Measurements from ENCODE around the gene ACAT2.
"Not testable (repeated sequence)": the region's sequence is repeated elsewhere in the genome, so short reads cannot be mapped to it uniquely, and the experiment has no call there.

ACAT2 gene

DNA sequence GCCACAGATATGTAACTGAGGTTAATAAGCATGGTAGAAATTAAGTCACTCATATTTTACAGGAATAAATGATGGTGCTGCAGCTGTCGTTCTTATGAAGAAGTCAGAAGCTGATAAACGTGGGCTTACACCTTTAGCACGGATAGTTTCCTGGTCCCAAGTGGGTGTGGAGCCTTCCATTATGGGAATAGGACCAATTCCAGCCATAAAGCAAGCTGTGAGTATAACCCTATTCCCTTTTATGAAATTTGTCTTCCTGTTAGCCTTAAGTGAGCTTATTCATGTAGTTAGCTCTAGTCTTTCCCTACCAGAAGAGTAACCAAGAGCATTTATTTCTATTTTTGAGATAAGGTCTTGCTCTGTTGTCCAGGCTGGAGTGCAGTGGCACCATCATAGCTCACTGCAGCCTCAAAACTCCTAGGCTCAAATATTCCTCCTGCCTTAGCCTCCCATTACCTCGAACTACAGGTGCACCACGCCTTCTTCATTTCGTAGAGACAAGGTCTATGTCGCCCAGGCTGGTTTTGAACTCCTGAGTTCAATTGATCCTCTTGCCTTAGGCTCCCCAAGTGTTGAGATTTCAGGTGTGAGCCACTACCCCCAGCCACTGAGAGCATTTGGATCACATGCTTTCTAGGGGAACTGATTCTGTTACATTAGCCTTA is 15.5 kb downstream of the ACAT2 start:
- no peak for DNase-seq

DNA sequence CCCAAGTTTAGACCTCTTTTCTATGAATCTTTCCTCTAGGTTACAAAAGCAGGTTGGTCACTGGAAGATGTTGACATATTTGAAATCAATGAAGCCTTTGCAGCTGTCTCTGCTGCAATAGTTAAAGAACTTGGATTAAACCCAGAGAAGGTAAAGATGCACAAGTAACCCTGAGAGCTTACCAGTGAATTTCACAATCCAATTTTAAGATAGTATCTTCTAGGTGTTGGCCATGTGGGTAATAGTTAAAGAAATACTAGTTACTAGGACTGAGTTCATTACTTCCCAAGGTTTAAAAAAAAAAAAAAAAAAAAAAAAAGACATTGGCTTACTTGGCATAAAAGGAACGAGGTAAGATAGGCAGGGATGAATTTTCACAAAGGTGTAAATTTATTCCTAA is 16.3 kb downstream of the ACAT2 start:
- no peak for DNase-seq

DNA sequence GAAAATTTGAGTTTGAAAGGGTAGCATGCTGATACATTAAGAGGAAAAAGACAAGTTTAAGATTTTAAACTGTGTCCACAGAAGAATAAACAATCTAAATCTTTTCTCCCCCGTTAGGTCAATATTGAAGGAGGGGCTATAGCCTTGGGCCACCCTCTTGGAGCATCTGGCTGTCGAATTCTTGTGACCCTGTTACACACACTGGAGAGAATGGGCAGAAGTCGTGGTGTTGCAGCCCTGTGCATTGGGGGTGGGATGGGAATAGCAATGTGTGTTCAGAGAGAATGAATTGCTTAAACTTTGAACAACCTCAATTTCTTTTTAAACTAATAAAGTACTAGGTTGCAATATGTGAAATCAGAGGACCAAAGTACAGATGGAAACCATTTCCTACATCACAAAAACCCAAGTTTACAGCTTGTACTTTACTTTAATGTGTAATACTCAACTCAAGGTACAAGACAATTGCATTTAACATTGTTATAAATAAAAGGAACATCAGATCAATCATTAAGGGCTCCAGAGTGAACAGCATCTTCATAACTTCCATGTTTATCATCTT is 16.8 kb downstream of the ACAT2 start:
- no peak for DNase-seq

- no peak for DNase-seq
Measured at GRCh38 chr6:159788276-159788675, 26.4 kb downstream of the ACAT2 start.

GRCh38 chr6:159788753-159789376 is 27.0 kb downstream of the ACAT2 start:
- peak; percentile 42 for DNase-seq

GRCh38 chr6:159789377-159790148 is 27.7 kb downstream of the ACAT2 start, which contains the start of gene TCP1:
TCP1 (minus strand) TSS chr6:159789602; CDS start chr6:159789468, 134 bp downstream.
- DNase-seq, result peak; percentile 99

GRCh38 chr6:159790149-159790955 is 28.5 kb downstream of the ACAT2 start, which contains the start of gene MRPL18:
MRPL18 (plus strand) TSS chr6:159790467; CDS start chr6:159790588, 121 bp downstream.
- DNase-seq, result peak; percentile 96

DNA sequence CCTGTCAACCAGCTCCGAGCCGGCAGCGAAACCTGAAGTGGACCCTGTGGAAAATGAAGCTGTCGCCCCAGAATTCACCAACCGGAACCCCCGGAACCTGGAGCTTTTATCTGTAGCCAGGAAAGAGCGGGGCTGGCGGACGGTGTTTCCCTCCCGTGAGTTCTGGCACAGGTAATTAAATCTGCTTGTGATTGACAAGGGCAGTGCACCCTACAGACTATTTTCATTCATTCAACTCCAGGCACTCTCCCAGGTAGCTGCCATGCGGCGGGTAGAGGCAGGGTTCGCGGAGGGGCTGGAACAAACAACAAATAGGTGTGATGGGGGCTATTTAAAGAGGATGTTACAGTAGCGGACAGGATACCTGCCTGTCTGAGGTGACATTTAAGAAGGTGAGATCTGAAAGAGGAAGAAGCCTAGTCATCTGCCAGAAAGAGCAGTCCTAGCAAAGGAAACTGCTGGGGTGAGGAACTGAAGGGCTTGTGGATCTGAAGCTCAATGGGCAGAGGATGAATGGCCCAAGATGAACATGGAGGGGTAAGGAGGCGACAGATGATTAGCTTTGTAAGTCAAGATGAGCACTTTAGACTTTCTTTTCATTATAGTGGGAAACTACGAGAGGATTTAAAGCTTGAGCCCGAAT is 29.2 kb downstream of the ACAT2 start:
- DNase-seq, result peak; percentile 24

DNA sequence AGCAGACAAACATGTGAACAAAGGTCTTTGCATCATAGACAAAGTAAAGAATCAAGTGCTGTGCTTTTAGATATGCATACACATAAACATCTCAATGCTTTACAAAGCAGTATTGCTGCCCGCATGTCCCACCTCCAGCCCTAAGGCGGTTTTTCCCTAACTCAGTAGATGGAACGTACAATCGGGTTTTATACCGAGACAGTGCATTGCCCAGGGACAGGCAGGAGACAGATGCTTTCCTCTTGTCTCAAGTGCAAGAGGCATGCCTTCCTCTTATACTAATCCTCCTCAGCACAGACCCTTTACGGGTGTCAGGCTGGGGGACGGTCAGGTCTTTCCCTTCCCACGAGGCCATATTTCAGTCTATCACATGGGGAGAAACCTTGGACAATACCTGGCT is 33.1 kb downstream of the ACAT2 start:
- DNase-seq, result not testable (repeated sequence)

DNA sequence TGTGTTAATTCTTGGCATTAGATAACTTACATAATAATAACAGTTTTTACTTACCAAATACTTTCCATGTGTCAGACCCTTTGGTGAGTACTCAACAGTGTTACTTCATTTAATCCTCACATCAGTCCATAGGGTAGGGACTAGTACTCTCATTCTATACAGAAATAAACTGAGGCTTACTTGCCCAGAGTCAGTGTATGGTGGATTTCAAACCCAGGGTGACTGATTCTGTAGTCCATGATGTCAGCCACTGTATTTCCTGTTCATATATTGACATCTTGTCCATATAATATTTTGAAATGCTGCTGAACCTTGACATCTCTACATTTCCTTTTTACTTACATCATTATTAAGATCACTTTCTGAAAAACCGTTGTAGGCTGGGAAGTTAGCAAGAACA is 35.7 kb downstream of the ACAT2 start:
- DNase-seq, result no peak

DNA sequence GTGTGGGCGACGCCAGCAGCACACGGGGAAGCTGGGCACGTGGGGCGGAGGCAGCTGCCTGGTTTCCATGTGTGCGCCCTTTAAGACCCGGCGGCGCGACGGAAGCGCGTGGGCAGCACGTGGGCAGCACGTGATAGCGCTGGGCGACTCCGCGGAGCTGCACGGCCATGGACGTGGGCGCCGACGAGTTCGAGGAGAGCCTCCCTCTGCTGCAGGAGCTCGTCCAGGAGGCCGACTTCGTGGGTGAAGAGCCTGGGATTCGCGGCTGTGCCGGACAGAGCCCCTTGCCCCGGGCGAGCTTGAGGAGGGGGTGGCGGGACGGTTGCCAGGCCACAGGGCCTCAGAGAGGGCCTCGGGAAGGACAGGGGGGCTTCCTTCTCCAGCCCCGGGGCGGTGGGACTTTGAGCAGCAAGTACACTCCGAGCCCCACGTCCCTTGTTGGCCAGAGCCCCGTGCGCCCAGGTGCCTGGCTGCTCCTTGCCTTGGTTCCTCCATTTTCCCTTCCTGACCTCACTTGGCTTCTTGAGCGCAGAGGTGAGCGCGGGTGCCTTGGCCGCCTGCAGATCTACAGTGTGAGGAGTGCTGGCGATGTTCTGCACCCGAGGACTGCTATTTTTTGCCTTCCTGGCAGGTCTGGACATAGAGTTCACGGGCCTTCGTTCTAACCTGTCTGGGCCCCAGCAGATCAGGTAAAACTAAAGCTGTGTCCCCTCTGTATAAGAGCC is 38.5 kb downstream of the ACAT2 start, which contains the start of gene PNLDC1:
TSS of gene PNLDC1 (plus strand) at position 136 of the 725 bp plus-strand sequence. CDS start at position 168, 32 bp downstream.
- no peak for DNase-seq

DNA sequence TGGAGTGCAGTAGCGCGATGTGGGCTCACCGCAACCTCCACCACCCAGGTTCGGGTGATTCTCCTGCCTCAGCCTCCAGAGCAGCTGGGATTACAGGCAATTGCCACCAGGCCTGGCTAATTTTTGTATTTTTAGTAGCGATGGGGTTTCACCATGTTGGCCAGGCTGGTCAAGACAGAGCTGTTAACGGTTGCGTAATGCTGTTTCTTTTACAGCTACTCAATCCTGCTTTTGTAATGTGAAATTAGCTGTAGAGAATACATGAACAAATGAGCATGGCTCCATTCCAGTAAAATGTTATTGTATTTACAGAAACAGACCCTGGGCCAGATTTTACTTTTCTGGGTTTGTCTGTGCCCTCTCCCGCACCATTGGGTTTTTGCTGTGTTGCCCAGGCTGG is 40.1 kb downstream of the ACAT2 start:
- DNase-seq, result no peak

DNA sequence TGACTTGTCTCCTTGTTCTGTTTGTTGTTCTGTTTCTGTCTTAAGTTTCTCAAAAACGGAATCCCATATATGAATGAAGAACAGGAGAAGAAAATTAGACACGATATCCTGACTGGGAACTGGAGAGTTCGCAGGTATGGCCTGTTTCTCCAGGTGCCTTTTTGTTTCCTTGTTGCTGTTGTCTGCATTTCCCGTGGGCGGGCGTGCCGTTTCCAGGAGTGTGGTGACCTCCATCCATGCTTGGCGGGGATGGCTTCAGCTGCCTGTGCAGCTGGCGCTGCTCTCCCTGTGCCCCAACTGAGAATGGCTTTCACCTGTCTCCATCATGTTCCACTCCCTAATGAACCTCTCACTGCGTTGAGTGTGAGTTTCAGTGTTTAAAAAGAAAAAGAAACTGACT is 42.7 kb downstream of the ACAT2 start:
- DNase-seq, result no peak

GRCh38 chr6:159805440-159806020 is 43.7 kb downstream of the ACAT2 start:
- no peak for DNase-seq

GRCh38 chr6:159806021-159806458 is 44.2 kb downstream of the ACAT2 start:
- DNase-seq, result no peak

- DNase-seq, result no peak
Measured at GRCh38 chr6:159807150-159807858, 45.5 kb downstream of the ACAT2 start.

- no peak for DNase-seq
Measured at GRCh38 chr6:159808647-159809046, 46.8 kb downstream of the ACAT2 start.

DNA sequence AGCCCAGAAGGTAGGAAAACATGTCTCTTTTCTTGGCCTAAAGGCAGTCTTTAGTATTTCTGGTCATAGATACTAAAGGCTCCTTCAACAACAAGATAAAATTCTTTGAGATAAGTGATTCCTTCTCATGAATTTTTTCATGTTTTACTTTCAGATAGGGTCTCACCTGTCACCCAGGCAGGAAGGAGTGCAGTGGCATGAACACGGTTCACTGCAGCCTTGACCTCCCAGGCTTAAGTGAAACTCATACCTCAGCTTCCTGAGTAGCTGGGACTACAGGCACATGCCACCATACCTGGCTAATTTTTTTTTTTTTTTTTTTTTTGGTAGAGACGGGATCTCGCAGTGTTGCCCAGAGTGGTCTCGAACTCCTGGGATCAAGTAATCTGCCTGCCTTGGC is 47.3 kb downstream of the ACAT2 start:
- DNase-seq, result no peak

- no peak for DNase-seq
Measured at GRCh38 chr6:159813781-159814180, 51.9 kb downstream of the ACAT2 start.

DNA sequence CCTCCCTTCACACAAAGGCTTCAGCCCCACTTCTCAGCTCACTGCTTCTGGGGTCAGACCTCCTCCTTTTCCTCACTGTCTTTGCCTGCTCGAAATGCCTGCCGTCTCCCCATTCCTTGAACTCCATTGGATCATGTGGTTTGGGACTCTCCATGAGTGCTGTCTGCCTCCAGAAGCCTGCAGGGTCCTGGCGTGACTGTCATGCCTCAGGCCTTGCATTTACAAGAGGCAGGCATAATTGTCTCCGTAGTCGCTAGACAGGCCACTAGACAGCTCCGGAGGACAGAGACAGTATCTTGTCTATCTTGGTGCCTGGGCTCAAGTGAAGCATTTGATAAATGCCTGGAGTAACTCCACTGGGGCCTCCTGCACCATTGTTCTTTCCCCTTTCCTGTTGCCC is 53.6 kb downstream of the ACAT2 start:
- DNase-seq, result no peak
